ENCODE measurements around the gene ANKRD33B. TPM values are rescaled to one million over a fixed set of nuclear protein-coding genes. Genes with fewer than 3 reads are reported as not detected.
A peak's percentile ranks its signal among the peaks of the same experiment; 100 is the strongest.
"Not testable (repeated sequence)": the region's sequence is repeated elsewhere in the genome, so short reads cannot be mapped to it uniquely, and the experiment has no call there.

ANKRD33B gene
- total RNA-seq, 1 donor from 2014 or later = 170 TPM

DNA sequence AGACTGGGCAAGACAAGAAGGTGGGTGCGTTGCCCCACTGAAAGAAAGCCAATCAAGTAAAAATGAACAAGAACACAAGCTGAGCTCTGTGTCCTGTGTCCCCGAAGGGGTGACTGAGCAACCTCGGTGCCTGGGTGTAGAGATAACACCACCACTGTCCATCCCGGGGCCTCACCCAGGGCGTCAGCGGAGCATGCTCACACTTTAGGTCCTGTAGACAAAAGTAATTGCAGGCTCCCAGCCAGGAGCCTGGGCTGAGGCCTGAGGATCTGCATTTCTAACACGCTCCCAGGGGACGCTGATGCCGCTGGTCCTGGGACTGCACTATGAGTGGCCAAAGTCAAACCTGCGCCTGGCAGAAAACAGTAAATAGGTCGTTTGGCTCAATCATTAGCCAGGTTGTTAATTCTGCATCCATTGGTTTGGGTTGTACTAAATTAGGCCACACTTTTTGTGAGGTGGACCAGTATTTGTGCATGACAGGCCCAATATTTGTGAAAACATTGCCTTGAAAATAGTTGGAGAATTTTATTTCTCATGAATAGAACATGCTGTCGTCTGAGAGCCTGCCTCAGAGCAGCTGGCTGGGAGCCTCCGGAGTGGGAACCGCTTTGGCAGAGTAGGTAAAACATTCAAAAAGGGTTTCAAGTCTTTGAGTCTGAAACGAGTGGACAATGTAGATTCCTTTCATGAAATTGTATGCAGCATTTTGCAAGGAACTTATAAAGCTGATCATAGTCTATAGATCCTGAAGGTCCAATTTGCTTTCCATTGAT is 38.3 kb downstream of the ANKRD33B start:
- peaks cover 67% of the 10 kb centered on the region for H3K4me1 Mint-ChIP-seq
- intact Hi-C loops (cut with micrococcal nuclease) = no loop called here
- ATAC-seq (ENCODE audit: low read depth) (no peak), DNase-seq (no peak)
- peaks cover 31% of the 10 kb centered on the region for H3K36me3 Mint-ChIP-seq (ENCODE audit: low read depth)
- peak overlapping the region; percentile 84 for H3K27ac Mint-ChIP-seq
- POLR2A ChIA-PET = interaction anchor here (0.6 to 1.7 kb wide), 8 partner anchors 10 to 150 kb away, joined by 3 to 6 read pairs (median 4); partner anchors contain the start of gene ANKRD33B
- H3K4me3 Mint-ChIP-seq = no peak overlapping the region
- CTCF ChIA-PET = no interaction called here
- H3K9me3 Mint-ChIP-seq = peaks cover 2% of the 10 kb centered on the region
- no peaks in the 10 kb centered on the region for H3K27me3 Mint-ChIP-seq
- TF ChIP-seq, protein P1, sequence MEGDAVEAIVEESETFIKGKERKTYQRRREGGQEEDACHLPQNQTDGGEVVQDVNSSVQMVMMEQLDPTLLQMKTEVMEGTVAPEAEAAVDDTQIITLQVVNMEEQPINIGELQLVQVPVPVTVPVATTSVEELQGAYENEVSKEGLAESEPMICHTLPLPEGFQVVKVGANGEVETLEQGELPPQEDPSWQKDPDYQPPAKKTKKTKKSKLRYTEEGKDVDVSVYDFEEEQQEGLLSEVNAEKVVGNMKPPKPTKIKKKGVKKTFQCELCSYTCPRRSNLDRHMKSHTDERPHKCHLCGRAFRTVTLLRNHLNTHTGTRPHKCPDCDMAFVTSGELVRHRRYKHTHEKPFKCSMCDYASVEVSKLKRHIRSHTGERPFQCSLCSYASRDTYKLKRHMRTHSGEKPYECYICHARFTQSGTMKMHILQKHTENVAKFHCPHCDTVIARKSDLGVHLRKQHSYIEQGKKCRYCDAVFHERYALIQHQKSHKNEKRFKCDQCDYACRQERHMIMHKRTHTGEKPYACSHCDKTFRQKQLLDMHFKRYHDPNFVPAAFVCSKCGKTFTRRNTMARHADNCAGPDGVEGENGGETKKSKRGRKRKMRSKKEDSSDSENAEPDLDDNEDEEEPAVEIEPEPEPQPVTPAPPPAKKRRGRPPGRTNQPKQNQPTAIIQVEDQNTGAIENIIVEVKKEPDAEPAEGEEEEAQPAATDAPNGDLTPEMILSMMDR (IDR thresholded peaks at IDR 0.05) = no peak

DNA sequence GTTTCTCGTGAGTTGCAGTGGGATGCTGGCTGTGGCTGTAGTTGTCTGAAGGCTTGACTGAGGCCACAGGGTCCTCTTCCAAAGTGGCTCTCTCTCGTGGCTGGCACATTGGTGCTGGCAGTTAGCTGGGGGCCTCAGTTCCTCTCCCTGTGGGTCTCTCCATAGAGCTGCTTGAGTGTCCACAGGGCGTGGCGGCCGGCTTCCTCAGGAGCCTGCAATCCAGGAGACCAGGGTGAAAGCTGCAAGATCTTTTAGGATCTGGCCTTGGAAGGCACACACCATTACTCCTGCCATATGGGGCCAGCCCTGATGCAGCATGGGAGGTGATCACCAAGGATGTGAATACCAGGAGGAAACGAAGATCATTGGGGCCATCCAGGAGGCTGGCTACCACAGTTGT is 41.1 kb downstream of the ANKRD33B start:
- TF ChIP-seq, protein P1 (IDR thresholded peaks at IDR 0.05) = no peak
- peaks cover 15% of the 10 kb centered on the region for H3K36me3 Mint-ChIP-seq (ENCODE audit: low read depth)
- H3K9me3 Mint-ChIP-seq = no peaks in the 10 kb centered on the region
- ChIA-PET CTCF (interaction anchor here (1.2 kb wide), 1 partner anchor 23 kb away, joined by 6 read pairs; no protein-coding TSS in a partner anchor), POLR2A (interaction anchor here (0.7 to 1.4 kb wide), 2 partner anchors 30 to 39 kb away, joined by 6 to 12 read pairs; no protein-coding TSS in a partner anchor)
- intact Hi-C loops (cut with micrococcal nuclease) = loop anchor here (5.0 kb wide), 1 partner anchor 153 kb away; no protein-coding TSS in a partner anchor
- no peak overlapping the region for H3K27ac Mint-ChIP-seq
- DNase-seq = no peak
- no peak for ATAC-seq (ENCODE audit: low read depth)
- no peaks in the 10 kb centered on the region for H3K27me3 Mint-ChIP-seq
- peaks cover 76% of the 10 kb centered on the region for H3K4me1 Mint-ChIP-seq
- no peak overlapping the region for H3K4me3 Mint-ChIP-seq

DNA sequence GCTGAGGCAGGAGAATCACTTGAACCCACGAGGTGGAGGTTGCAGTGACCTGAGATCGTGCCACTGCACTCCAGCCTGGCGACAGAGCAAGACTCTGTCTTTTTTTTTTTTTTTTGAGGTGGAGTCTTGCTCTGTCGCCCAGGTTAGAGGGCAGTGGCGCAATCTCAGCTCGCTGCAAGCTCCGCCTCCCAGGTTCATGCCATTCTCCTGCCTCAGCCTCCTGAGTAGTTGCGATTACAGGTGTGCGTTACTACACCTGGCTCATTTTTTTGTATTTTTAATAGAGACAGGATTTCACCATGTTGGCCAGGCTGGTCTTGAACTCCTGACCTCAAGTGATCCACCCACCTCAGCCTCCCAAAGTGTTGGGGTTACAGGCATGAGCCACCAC is 42.8 kb downstream of the ANKRD33B start:
- ATAC-seq (ENCODE audit: low read depth); H3K9me3 Mint-ChIP-seq; H3K27me3 Mint-ChIP-seq; DNase-seq; H3K36me3 Mint-ChIP-seq (ENCODE audit: low read depth): not testable (repeated sequence)
- POLR2A ChIA-PET = interaction anchor here (0.6 to 3.0 kb wide), 12 partner anchors 13 to 43 kb away, joined by 4 to 54 read pairs (median 14); partner anchors contain the start of gene ANKRD33B
- CTCF ChIA-PET = interaction anchor here (0.9 to 3.3 kb wide), 7 partner anchors 14 to 154 kb away, joined by 3 to 30 read pairs (median 5); partner anchors contain the start of genes ANKRD33B and DAP
- Mint-ChIP-seq H3K4me3 (peak overlapping the region; percentile 80), H3K27ac (peak overlapping the region; percentile 90), H3K4me1 (peaks cover 67% of the 10 kb centered on the region)
- intact Hi-C loops (cut with micrococcal nuclease) = loop anchor here (1.0 to 5.0 kb wide), 7 partner anchors 22 to 154 kb away; partner anchors contain the start of gene ANKRD33B

DNA sequence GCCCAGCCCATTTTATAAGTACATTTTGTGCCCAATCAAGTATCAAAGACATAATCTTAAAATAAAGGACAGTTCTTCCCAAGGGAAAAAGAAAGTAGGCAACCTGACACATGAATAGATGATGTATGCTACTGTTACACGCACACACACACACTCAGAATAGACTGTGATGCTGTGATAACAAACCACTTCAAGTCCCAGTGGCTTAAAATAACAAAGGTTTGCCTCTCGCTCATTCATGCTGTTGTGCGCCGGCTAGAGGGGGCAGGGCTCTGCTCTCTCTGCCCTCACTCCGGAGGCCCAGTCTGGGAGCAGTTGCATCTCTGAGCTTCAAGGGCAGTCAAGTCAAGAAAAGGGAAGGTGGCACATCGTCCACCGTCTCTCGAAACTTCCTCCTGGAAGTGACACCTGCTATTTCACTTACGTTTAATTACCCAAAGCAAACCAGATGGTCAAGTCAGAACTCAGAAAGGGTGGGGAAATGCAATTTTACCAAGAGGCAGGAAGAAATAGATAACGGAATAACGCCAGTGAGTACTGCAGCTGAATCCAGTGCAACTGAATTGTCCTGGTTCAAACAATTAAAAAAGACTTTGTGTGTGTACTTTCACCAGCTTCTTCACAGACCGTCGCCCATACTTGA is 43.3 kb downstream of the ANKRD33B start:
- DNase-seq (peak; percentile 60), ATAC-seq (ENCODE audit: low read depth) (peak; percentile 88)
- ChIA-PET CTCF (interaction anchor here (0.6 to 3.3 kb wide), 11 partner anchors 13 to 155 kb away, joined by 3 to 30 read pairs (median 4); partner anchors contain the start of genes ANKRD33B and DAP), POLR2A (interaction anchor here (0.6 to 3.0 kb wide), 20 partner anchors 7 to 357 kb away, joined by 3 to 54 read pairs (median 7); partner anchors contain the start of genes ANKRD33B, ATPSCKMT, CCT5 and MARCHF6)
- Mint-ChIP-seq H3K4me1 (peaks cover 67% of the 10 kb centered on the region), H3K4me3 (peak overlapping the region; percentile 80), H3K27ac (peak overlapping the region; percentile 90), H3K27me3 (no peaks in the 10 kb centered on the region), H3K9me3 (no peaks in the 10 kb centered on the region), H3K36me3 (ENCODE audit: low read depth) (peaks cover 9% of the 10 kb centered on the region)
- intact Hi-C loops (cut with micrococcal nuclease) = loop anchor here (1.0 to 5.0 kb wide), 7 partner anchors 21 to 155 kb away; partner anchors contain the start of gene ANKRD33B
- TF ChIP-seq, protein P1 (IDR thresholded peaks at IDR 0.05) = no peak

GRCh38 chr5:10607666-10608073 is 43.8 kb downstream of the ANKRD33B start:
- intact Hi-C loops (cut with micrococcal nuclease) = loop anchor here (1.0 to 5.0 kb wide), 7 partner anchors 21 to 155 kb away; partner anchors contain the start of gene ANKRD33B
- H3K27me3 Mint-ChIP-seq = no peaks in the 10 kb centered on the region
- CTCF ChIA-PET = interaction anchor here (0.6 to 3.3 kb wide), 11 partner anchors 13 to 155 kb away, joined by 3 to 30 read pairs (median 4); partner anchors contain the start of genes ANKRD33B and DAP

GRCh38 chr5:10608081-10608480 is 44.2 kb downstream of the ANKRD33B start:
- not testable (repeated sequence) for ATAC-seq (ENCODE audit: low read depth)
- H3K4me1 Mint-ChIP-seq = peaks cover 69% of the 10 kb centered on the region

More at GRCh38 chr5:10607666-10608073, 43.8 kb downstream of the ANKRD33B start:
- H3K36me3 Mint-ChIP-seq (ENCODE audit: low read depth) = peaks cover 11% of the 10 kb centered on the region
- H3K27ac Mint-ChIP-seq = peak overlapping the region; percentile 90
- DNase-seq (no peak), ATAC-seq (ENCODE audit: low read depth) (peak; percentile 35)
- H3K9me3 Mint-ChIP-seq = no peaks in the 10 kb centered on the region
- TF ChIP-seq, protein P1 (IDR thresholded peaks at IDR 0.05) = no peak
- peaks cover 67% of the 10 kb centered on the region for H3K4me1 Mint-ChIP-seq
- peak overlapping the region; percentile 80 for H3K4me3 Mint-ChIP-seq
- POLR2A ChIA-PET = interaction anchor here (0.6 to 3.0 kb wide), 20 partner anchors 8 to 358 kb away, joined by 3 to 54 read pairs (median 7); partner anchors contain the start of genes ANKRD33B, ATPSCKMT, CCT5 and MARCHF6

More at GRCh38 chr5:10608081-10608480, 44.2 kb downstream of the ANKRD33B start:
- ChIA-PET POLR2A (interaction anchor here (0.6 to 3.0 kb wide), 16 partner anchors 8 to 358 kb away, joined by 3 to 54 read pairs (median 8); partner anchors contain the start of genes ANKRD33B, ATPSCKMT, CCT5 and MARCHF6), CTCF (interaction anchor here (1.2 to 3.3 kb wide), 8 partner anchors 12 to 155 kb away, joined by 3 to 30 read pairs (median 6); partner anchors contain the start of gene ANKRD33B)
- Mint-ChIP-seq H3K36me3 (ENCODE audit: low read depth) (peaks cover 14% of the 10 kb centered on the region), H3K4me3 (peak overlapping the region; percentile 80), H3K27ac (peak overlapping the region; percentile 90)
- intact Hi-C loops (cut with micrococcal nuclease) = loop anchor here (5.0 kb wide), 1 partner anchor 156 kb away; no protein-coding TSS in a partner anchor
- H3K9me3 Mint-ChIP-seq, DNase-seq, H3K27me3 Mint-ChIP-seq: not testable (repeated sequence)

Data from activated B cell treated with CpG ODN at 0.5 μM for 24 hours (primary cell).